DND-41 (cell line): ENCODE results near the gene P4HB.

Experiments
- ATAC-seq: fragments of 200-7000 bp; cut with Tn5 transposase; 3 replicates; pipeline ENCODE4 v1.9.1; 2021; ENCODE audit warnings: low read depth; ENCODE audit not compliant: insufficient read depth
- DNase-seq: peaks from one replicate; pipeline ENCODE4 v3.0.0-alpha.2; 2020
- H2AFZ ChIP-seq: 2 replicates; pipeline ENCODE4 v1.6.0; 2012; ENCODE audit warnings: low read depth, low read length
- H3K27ac ChIP-seq: 2 replicates; pipeline ENCODE4 v1.5.1; 2012; ENCODE audit warnings: low read length, inconsistent platforms
- H3K27me3 ChIP-seq: fragments of 200-600 bp; sonication (generic); 2 replicates; pipeline ENCODE4 v1.6.0; 2012; ENCODE audit warnings: low read length, mild to moderate bottlenecking, inconsistent platforms; ENCODE audit not compliant: insufficient read depth, poor library complexity
- H3K36me3 ChIP-seq: 2 replicates; pipeline ENCODE4 v1.5.1; 2012; ENCODE audit warnings: low read length, inconsistent platforms; ENCODE audit not compliant: insufficient read depth
- H3K4me1 ChIP-seq: 2 replicates; pipeline ENCODE4 v1.5.1; 2012; ENCODE audit warnings: mild to moderate bottlenecking, low read length; ENCODE audit not compliant: insufficient read depth
- H3K4me2 ChIP-seq: 2 replicates; pipeline ENCODE4 v1.6.0; 2012; ENCODE audit warnings: mild to moderate bottlenecking, moderate library complexity, low read length, inconsistent platforms; ENCODE audit not compliant: insufficient read depth
- H3K4me3 ChIP-seq, 2 experiments: fragments of 200-600 bp in 1 of 2; shearing (Covaris generic) in 1 of 2; 2 replicates each; pipeline ENCODE4 v1.5.1; 2012 to 2016; ENCODE audit warnings: inconsistent platforms in 2 of 2, low read length in 2 of 2, mild to moderate bottlenecking in 2 of 2, low read depth in 1 of 2, moderate library complexity in 1 of 2
- H3K79me2 ChIP-seq: 2 replicates; pipeline ENCODE4 v1.6.0; 2012; ENCODE audit warnings: low read length, inconsistent platforms; ENCODE audit not compliant: insufficient read depth
- H3K9ac ChIP-seq: 2 replicates; pipeline ENCODE4 v1.6.0; 2012; ENCODE audit warnings: low read depth, mild to moderate bottlenecking, inconsistent platforms, low read length, moderate library complexity
- H3K9me3 ChIP-seq: 2 replicates; pipeline ENCODE4 v1.5.1; 2012; ENCODE audit warnings: low read length, moderate library complexity, mild to moderate bottlenecking, inconsistent platforms; ENCODE audit not compliant: insufficient read depth, severe bottlenecking
- H4K20me1 ChIP-seq: 2 replicates; pipeline ENCODE4 v1.6.0; 2012; ENCODE audit warnings: low read length; ENCODE audit not compliant: insufficient read depth
- CTCF ChIP-seq: IDR thresholded peaks from 2 replicates; pipeline ENCODE4 v1.5.1; 2012; ENCODE audit warnings: borderline replicate concordance, low read length, moderate library complexity, mild to moderate bottlenecking; ENCODE audit not compliant: poor library complexity, severe bottlenecking; ENCODE audit errors: extremely low read depth
- EZH2 ChIP-seq: IDR thresholded peaks from 3 replicates; pipeline ENCODE4 v1.6.1; 2012; ENCODE audit warnings: borderline replicate concordance, low read depth, mild to moderate bottlenecking, moderate library complexity, low read length, inconsistent platforms; ENCODE audit not compliant: severe bottlenecking

The P4HB gene

GRCh38 chr17:81852237-81852636, 8.1 kb downstream of the P4HB start:
- no peaks in the 10 kb centered on the region for H3K27me3 ChIP-seq
- ATAC-seq (no peak), DNase-seq (no peak)
- H3K27ac ChIP-seq, result no peak overlapping the region
- H3K4me2 ChIP-seq, result no peak overlapping the region
- peaks cover 31% of the 10 kb centered on the region for H4K20me1 ChIP-seq
- TF ChIP-seq CTCF (no peak), EZH2 (no peak)
- peaks cover 77% of the 10 kb centered on the region for H3K36me3 ChIP-seq
- H3K4me1 ChIP-seq, result peaks cover 6% of the 10 kb centered on the region; the same call in 1 of the 2 replicates
- peaks cover 58% of the 10 kb centered on the region for H3K79me2 ChIP-seq
- H3K9me3 ChIP-seq, result no peaks in the 10 kb centered on the region
- H3K4me3 ChIP-seq, result no peak overlapping the region
- H3K9ac ChIP-seq, result no peak overlapping the region
- H2AFZ ChIP-seq, result no peak overlapping the region

- peaks cover 51% of the 10 kb centered on the region for H3K79me2 ChIP-seq
- no peaks in the 10 kb centered on the region for H3K9me3 ChIP-seq
- H3K9ac ChIP-seq, result no peak overlapping the region
- no peak for TF ChIP-seq EZH2
- no peak for TF ChIP-seq CTCF
- no peak overlapping the region for H3K4me2 ChIP-seq
- H2AFZ ChIP-seq, result no peak overlapping the region
- H3K4me1 ChIP-seq, result peaks cover 4% of the 10 kb centered on the region; the same call in 1 of the 2 replicates
- no peaks in the 10 kb centered on the region for H3K27me3 ChIP-seq
- H3K27ac ChIP-seq, result no peak overlapping the region
- peaks cover 79% of the 10 kb centered on the region for H3K36me3 ChIP-seq
- no peak overlapping the region for H3K4me3 ChIP-seq
- peaks cover 31% of the 10 kb centered on the region for H4K20me1 ChIP-seq
- ATAC-seq (no peak), DNase-seq (no peak)
Observed at GRCh38 chr17:81851423-81851822, 8.9 kb downstream of the P4HB start.

GRCh38 chr17:81849457-81849856, 10.9 kb downstream of the P4HB start:
- ATAC-seq, result no peak

More at GRCh38 chr17:81849457-81849856, 10.9 kb downstream of the P4HB start:
- Histone ChIP-seq H3K79me2 (peaks cover 33% of the 10 kb centered on the region), H3K9ac (no peak overlapping the region), H3K9me3 (no peaks in the 10 kb centered on the region), H4K20me1 (peaks cover 34% of the 10 kb centered on the region), H3K36me3 (peaks cover 80% of the 10 kb centered on the region), H3K4me1 (0 out of 2 replicates have a peak, but pooled peaks cover 4% of the 10 kb centered on the region), H2AFZ (no peak overlapping the region), H3K27ac (no peak overlapping the region), H3K4me2 (no peak overlapping the region), H3K4me3 (no peak overlapping the region), H3K27me3 (no peaks in the 10 kb centered on the region)
- TF ChIP-seq CTCF (no peak), EZH2 (no peak)
- DNase-seq, result no peak
